Measurements from ENCODE around the gene DUXB. TPM values are rescaled to one million over a fixed set of nuclear protein-coding genes. Genes with fewer than 3 reads are reported as not detected.

DUXB gene
- total and polyA plus RNA-seq, 2 donors: 0.14 TPM; not detected in 1

DNA sequence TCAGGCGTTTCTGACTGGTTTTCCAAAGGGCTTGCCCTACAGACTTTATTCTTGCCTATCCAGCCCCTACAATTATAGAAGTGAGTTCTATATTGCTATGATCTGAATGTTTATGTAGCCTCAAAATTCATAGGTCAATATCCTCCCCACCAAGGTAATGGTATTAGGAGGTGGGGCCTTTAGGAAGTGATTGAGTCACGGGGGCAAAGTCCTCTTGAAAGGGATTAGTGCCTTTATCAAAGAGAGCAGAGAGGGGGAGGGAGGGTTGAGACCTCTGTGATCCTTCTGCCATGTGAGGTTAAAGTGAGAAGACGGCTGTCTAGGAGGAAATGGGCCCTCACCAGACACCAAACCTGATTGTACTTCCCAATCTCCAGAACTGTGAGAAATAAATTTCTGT is 26.0 kb upstream of the DUXB start:
- no peak overlapping the region for H3K27ac ChIP-seq (ENCODE audit: low read depth in 1 of 2, low read length in 1 of 2)
- H3K36me3 ChIP-seq (ENCODE audit: control insufficient read depth in 2 of 2, insufficient read depth in 2 of 2, low read length in 1 of 2): no peaks in the 10 kb centered on the region
- 80% methylated on average over 3 of the region's 3 CpGs for WGBS
- no peaks in the 10 kb centered on the region for H3K27me3 ChIP-seq (ENCODE audit: control insufficient read depth in 2 of 2, insufficient read depth in 1 of 2, low read length in 1 of 2)
- no peaks in the 10 kb centered on the region for H3K9me3 ChIP-seq (ENCODE audit: control insufficient read depth in 2 of 2, insufficient read depth in 1 of 2, low read length in 1 of 2)
- H3K4me1 ChIP-seq (ENCODE audit: control insufficient read depth in 2 of 2, insufficient read depth in 2 of 2, low read length in 2 of 2): no peaks in the 10 kb centered on the region
- no peak overlapping the region for H3K4me3 ChIP-seq (ENCODE audit: low read length in 2 of 2)
- DNase-seq (ENCODE audit: low read depth in 6 of 9, low spot score in 9 of 9): no peak

DNA sequence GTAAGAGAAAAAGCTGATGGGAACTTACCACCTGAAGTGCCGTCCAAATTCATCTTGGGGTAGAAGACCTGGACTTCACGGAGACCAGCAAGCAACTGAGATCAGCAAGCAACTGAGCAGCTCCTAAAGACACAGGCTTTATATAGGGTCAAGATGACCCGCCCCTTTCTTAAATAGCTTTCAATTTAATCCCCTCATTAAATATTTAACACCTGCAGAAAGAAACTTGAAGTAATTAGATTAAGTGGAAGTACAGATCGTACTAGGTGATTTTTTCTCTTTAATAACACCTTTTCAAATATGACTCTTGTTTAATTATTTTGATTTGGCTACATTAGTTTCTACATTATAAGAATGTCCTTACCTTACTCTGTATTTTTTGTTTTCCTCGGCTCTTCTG is 25.1 kb upstream of the DUXB start, which contains the start of gene CPHXL:
Gene CPHXL, minus strand, starts transcription at position 101 of the 400 bp plus-strand sequence. Its CDS starts 48 bp downstream, at position 53.
- whole genome bisulfite sequencing: 88% methylated on average over 5 of the region's 5 CpGs
- Histone ChIP-seq H3K36me3 (ENCODE audit: control insufficient read depth in 2 of 2, insufficient read depth in 2 of 2, low read length in 1 of 2) (no peaks in the 10 kb centered on the region), H3K9me3 (ENCODE audit: control insufficient read depth in 2 of 2, insufficient read depth in 1 of 2, low read length in 1 of 2) (no peaks in the 10 kb centered on the region), H3K27me3 (ENCODE audit: control insufficient read depth in 2 of 2, insufficient read depth in 1 of 2, low read length in 1 of 2) (no peaks in the 10 kb centered on the region), H3K4me3 (ENCODE audit: low read length in 2 of 2) (no peak within 1 kb of the TSS), H3K27ac (ENCODE audit: low read depth in 1 of 2, low read length in 1 of 2) (no peak within 1 kb of the TSS), H3K4me1 (ENCODE audit: control insufficient read depth in 2 of 2, insufficient read depth in 2 of 2, low read length in 2 of 2) (no peaks in the 10 kb centered on the region)
- no peak for DNase-seq (ENCODE audit: low read depth in 6 of 9, low spot score in 9 of 9)

DNA sequence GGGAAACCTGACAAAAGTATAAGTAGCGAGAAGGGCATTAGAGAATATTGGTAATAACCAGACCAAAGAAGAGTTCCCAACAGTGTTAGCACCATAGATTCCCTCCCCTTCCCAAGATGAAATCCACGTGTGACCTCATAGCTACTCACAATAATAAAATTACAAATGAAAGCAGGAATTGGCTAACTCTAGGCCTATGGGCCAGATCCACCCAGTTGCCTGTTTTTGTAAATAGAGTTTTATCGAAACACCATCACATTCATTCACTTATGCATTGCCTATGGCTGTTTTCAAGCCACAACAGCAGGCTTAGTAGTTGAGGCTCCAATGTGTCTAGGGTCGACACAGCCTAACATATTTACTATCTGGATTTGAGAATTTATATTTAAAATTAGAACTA is 17.2 kb upstream of the DUXB start:
- no peak overlapping the region for H3K27ac ChIP-seq (ENCODE audit: low read depth in 1 of 2, low read length in 1 of 2)
- WGBS: 92% methylated on average over 4 of the region's 4 CpGs
- H3K4me1 ChIP-seq (ENCODE audit: control insufficient read depth in 2 of 2, insufficient read depth in 2 of 2, low read length in 2 of 2): no peaks in the 10 kb centered on the region
- no peaks in the 10 kb centered on the region for H3K36me3 ChIP-seq (ENCODE audit: control insufficient read depth in 2 of 2, insufficient read depth in 2 of 2, low read length in 1 of 2)
- no peaks in the 10 kb centered on the region for H3K27me3 ChIP-seq (ENCODE audit: control insufficient read depth in 2 of 2, insufficient read depth in 1 of 2, low read length in 1 of 2)
- no peak overlapping the region for H3K4me3 ChIP-seq (ENCODE audit: low read length in 2 of 2)
- H3K9me3 ChIP-seq (ENCODE audit: control insufficient read depth in 2 of 2, insufficient read depth in 1 of 2, low read length in 1 of 2): peaks cover 0 to 6% of the 10 kb centered on the region in 2 donors
- no peak for DNase-seq (ENCODE audit: low read depth in 6 of 9, low spot score in 9 of 9)

DNA sequence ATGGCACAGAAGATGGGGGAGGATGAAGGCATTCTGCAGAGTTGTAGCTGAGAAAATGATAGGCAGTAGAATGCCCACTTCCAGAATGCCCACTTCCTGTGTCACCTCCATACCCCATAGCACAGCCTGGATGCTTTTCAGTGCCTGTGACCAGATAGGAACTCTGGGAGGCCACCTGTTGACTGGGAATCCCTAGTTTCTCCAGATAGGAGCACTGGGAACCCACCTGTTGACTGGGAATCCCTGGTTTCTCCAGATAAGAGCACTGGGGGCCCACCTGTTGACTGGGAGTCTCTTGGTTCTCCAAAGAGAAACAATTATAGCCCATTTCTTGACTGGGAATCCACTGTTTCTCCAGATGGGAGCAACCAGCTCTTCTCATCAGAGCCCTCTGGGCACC is 13.4 kb upstream of the DUXB start:
- Histone ChIP-seq H3K36me3 (ENCODE audit: control insufficient read depth in 2 of 2, insufficient read depth in 2 of 2, low read length in 1 of 2) (no peaks in the 10 kb centered on the region), H3K4me3 (ENCODE audit: low read length in 2 of 2) (no peak overlapping the region), H3K27ac (ENCODE audit: low read depth in 1 of 2, low read length in 1 of 2) (no peak overlapping the region), H3K4me1 (ENCODE audit: control insufficient read depth in 2 of 2, insufficient read depth in 2 of 2, low read length in 2 of 2) (no peaks in the 10 kb centered on the region), H3K27me3 (ENCODE audit: control insufficient read depth in 2 of 2, insufficient read depth in 1 of 2, low read length in 1 of 2) (no peaks in the 10 kb centered on the region), H3K9me3 (ENCODE audit: control insufficient read depth in 2 of 2, insufficient read depth in 1 of 2, low read length in 1 of 2) (peaks cover 0 to 8% of the 10 kb centered on the region in 2 donors)
- DNase-seq (ENCODE audit: low read depth in 6 of 9, low spot score in 9 of 9): no peak

DNA sequence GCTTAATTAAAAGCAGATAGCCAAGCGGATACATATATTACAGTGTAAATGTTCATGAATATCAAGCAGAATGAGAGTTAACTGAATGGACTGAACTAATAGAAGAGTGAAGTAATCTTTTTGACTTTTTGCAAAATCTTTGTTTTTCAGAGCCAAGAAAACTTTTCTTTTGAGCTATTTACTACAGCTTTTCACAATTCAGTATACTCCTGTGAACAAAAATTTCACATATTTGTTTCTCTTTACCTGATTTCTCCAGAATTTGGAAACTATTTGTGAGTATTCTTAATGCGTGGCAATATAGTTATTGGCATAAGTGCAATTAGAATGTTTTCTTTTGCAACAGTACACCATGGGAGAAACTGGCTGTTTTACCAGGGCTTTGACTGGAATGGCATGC is 9.1 kb upstream of the DUXB start:
- no peak overlapping the region for H3K27ac ChIP-seq (ENCODE audit: low read depth in 1 of 2, low read length in 1 of 2)
- peaks cover 2 to 5% of the 10 kb centered on the region in 2 donors for H3K9me3 ChIP-seq (ENCODE audit: control insufficient read depth in 2 of 2, insufficient read depth in 1 of 2, low read length in 1 of 2)
- 95% methylated on average over 2 of the region's 2 CpGs for WGBS
- H3K4me1 ChIP-seq (ENCODE audit: control insufficient read depth in 2 of 2, insufficient read depth in 2 of 2, low read length in 2 of 2): no peaks in the 10 kb centered on the region
- no peak overlapping the region for H3K4me3 ChIP-seq (ENCODE audit: low read length in 2 of 2)
- no peaks in the 10 kb centered on the region for H3K36me3 ChIP-seq (ENCODE audit: control insufficient read depth in 2 of 2, insufficient read depth in 2 of 2, low read length in 1 of 2)
- H3K27me3 ChIP-seq (ENCODE audit: control insufficient read depth in 2 of 2, insufficient read depth in 1 of 2, low read length in 1 of 2): no peaks in the 10 kb centered on the region
- no peak for DNase-seq (ENCODE audit: low read depth in 6 of 9, low spot score in 9 of 9)

DNA sequence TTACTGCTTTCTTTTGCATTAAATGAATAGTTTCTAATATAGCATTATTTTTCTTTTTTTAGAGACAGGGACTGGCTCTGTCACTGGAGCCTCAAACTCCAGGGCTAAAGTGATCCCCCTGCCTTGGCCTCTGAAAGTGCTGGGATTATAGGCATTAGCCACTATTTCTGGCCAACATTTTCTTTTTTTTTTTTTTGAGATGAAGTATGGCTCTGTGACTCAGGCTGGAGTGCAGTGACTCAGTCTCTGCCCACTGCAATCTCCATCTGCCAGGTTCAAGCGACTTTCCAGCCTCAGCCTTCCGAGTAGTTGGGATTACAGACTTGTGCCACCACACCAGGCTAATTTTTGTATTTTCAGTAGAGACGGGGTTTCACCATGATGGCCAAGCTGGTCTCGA is 2.0 kb upstream of the DUXB start:
- H3K27ac ChIP-seq (ENCODE audit: low read depth in 1 of 2, low read length in 1 of 2): no peak overlapping the region
- H3K4me3 ChIP-seq (ENCODE audit: low read length in 2 of 2): no peak overlapping the region
- no peaks in the 10 kb centered on the region for H3K4me1 ChIP-seq (ENCODE audit: control insufficient read depth in 2 of 2, insufficient read depth in 2 of 2, low read length in 2 of 2)
- WGBS: 97% methylated on average over 4 of the region's 4 CpGs
- no peak for DNase-seq (ENCODE audit: low read depth in 6 of 9, low spot score in 9 of 9)
- H3K36me3 ChIP-seq (ENCODE audit: control insufficient read depth in 2 of 2, insufficient read depth in 2 of 2, low read length in 1 of 2): no peaks in the 10 kb centered on the region
- no peaks in the 10 kb centered on the region for H3K9me3 ChIP-seq (ENCODE audit: control insufficient read depth in 2 of 2, insufficient read depth in 1 of 2, low read length in 1 of 2)
- H3K27me3 ChIP-seq (ENCODE audit: control insufficient read depth in 2 of 2, insufficient read depth in 1 of 2, low read length in 1 of 2): no peaks in the 10 kb centered on the region

DNA sequence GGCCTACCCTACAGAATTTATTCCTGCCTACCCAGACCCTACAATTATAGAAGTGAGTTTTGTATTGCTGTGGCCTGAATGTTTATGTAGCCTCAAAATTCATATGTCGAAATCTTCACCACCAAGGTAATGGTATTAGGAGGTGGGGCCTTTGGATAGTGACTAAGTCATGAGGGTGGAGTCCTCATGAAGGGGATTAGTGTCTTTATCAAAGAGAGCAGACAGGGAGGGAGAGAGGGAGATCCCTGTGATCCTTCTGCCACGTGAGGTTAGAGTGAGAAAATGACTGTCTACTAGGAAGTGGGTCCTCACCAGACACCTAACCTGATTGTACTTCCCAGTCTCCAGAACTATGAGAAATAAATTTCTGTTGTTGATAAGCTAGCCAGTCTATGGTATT is 981 bp upstream of the DUXB start:
- Histone ChIP-seq H3K27me3 (ENCODE audit: control insufficient read depth in 2 of 2, insufficient read depth in 1 of 2, low read length in 1 of 2) (no peaks in the 10 kb centered on the region), H3K9me3 (ENCODE audit: control insufficient read depth in 2 of 2, insufficient read depth in 1 of 2, low read length in 1 of 2) (no peaks in the 10 kb centered on the region), H3K36me3 (ENCODE audit: control insufficient read depth in 2 of 2, insufficient read depth in 2 of 2, low read length in 1 of 2) (no peaks in the 10 kb centered on the region), H3K4me1 (ENCODE audit: control insufficient read depth in 2 of 2, insufficient read depth in 2 of 2, low read length in 2 of 2) (no peaks in the 10 kb centered on the region), H3K4me3 (ENCODE audit: low read length in 2 of 2) (no peak overlapping the region), H3K27ac (ENCODE audit: low read depth in 1 of 2, low read length in 1 of 2) (no peak overlapping the region)
- DNase-seq (ENCODE audit: low read depth in 6 of 9, low spot score in 9 of 9): no peak
- WGBS: 93% methylated on average over 2 of the region's 2 CpGs

DNA sequence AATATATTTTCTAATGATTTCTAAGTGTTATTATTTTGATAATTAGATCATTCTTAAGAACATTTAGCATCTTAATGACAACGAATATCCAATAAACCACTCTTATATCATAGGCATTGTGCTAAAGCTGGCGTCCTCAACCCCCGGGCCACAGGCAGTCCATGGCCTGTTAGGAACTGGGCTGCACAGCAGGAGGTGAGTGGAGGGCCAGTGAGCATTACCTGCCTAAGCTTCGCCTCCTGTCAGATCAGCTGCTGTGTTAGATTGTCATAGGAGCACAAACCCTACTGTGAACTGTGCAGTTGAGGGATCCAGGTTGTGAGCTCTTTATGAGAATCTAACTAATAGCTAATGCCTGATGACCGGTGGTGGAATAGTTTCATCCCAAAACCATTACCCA is 3.7 kb downstream of the DUXB start:
- Histone ChIP-seq H3K36me3 (ENCODE audit: control insufficient read depth in 2 of 2, insufficient read depth in 2 of 2, low read length in 1 of 2) (no peaks in the 10 kb centered on the region), H3K4me1 (ENCODE audit: control insufficient read depth in 2 of 2, insufficient read depth in 2 of 2, low read length in 2 of 2) (no peaks in the 10 kb centered on the region), H3K4me3 (ENCODE audit: low read length in 2 of 2) (no peak overlapping the region), H3K27ac (ENCODE audit: low read depth in 1 of 2, low read length in 1 of 2) (no peak overlapping the region), H3K9me3 (ENCODE audit: control insufficient read depth in 2 of 2, insufficient read depth in 1 of 2, low read length in 1 of 2) (no peaks in the 10 kb centered on the region), H3K27me3 (ENCODE audit: control insufficient read depth in 2 of 2, insufficient read depth in 1 of 2, low read length in 1 of 2) (no peaks in the 10 kb centered on the region)
- WGBS: 95% methylated on average over 5 of the region's 5 CpGs
- no peak for DNase-seq (ENCODE audit: low read depth in 6 of 9, low spot score in 9 of 9)

DNA sequence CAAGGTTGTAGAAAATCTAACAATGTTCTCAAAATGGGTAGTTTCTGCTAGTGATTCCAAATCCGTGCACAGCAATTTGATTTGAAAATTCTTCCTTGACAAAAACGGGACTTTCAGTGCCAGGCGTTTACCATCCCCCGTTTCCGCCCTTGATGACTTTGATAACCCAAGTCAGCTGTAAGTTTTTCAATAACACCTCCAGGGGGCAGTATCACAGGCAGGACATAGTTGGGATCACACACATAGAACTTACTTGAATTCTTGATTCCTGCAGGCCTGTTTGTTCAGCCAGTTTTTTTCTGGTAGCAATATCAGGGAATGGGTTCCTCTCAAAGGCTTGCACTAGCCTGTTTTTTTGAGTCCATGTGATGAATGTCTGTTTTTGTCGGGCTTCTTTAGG is 5.6 kb downstream of the DUXB start:
- no peak overlapping the region for H3K27ac ChIP-seq (ENCODE audit: low read depth in 1 of 2, low read length in 1 of 2)
- WGBS: 92% methylated on average over 6 of the region's 6 CpGs
- H3K27me3 ChIP-seq (ENCODE audit: control insufficient read depth in 2 of 2, insufficient read depth in 1 of 2, low read length in 1 of 2): no peaks in the 10 kb centered on the region
- H3K4me1 ChIP-seq (ENCODE audit: control insufficient read depth in 2 of 2, insufficient read depth in 2 of 2, low read length in 2 of 2): no peaks in the 10 kb centered on the region
- no peak overlapping the region for H3K4me3 ChIP-seq (ENCODE audit: low read length in 2 of 2)
- H3K36me3 ChIP-seq (ENCODE audit: control insufficient read depth in 2 of 2, insufficient read depth in 2 of 2, low read length in 1 of 2): no peaks in the 10 kb centered on the region
- no peak for DNase-seq (ENCODE audit: low read depth in 6 of 9, low spot score in 9 of 9)
- H3K9me3 ChIP-seq (ENCODE audit: control insufficient read depth in 2 of 2, insufficient read depth in 1 of 2, low read length in 1 of 2): no peaks in the 10 kb centered on the region

DNA sequence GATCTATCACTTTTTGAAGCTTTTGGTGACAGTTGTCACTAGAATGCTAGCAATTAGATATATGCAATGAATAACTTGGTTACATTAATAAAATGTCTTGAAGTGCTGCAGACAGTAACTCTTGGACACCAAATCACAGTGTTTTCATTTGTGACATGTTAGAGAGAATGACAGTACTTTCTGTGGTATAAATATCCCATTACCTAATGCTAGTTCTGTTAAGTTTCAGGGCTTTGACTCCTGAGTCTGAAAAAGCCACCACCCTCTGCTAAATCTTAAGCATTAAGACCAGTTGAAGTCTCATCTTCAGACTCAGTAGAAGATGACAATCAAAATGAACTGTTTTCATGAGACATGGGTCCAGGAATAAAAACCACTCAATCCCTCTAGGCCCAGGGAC is 13.9 kb downstream of the DUXB start:
- Histone ChIP-seq H3K27me3 (ENCODE audit: control insufficient read depth in 2 of 2, insufficient read depth in 1 of 2, low read length in 1 of 2) (no peaks in the 10 kb centered on the region), H3K4me3 (ENCODE audit: low read length in 2 of 2) (no peak overlapping the region), H3K36me3 (ENCODE audit: control insufficient read depth in 2 of 2, insufficient read depth in 2 of 2, low read length in 1 of 2) (no peaks in the 10 kb centered on the region), H3K9me3 (ENCODE audit: control insufficient read depth in 2 of 2, insufficient read depth in 1 of 2, low read length in 1 of 2) (no peaks in the 10 kb centered on the region), H3K27ac (ENCODE audit: low read depth in 1 of 2, low read length in 1 of 2) (no peak overlapping the region), H3K4me1 (ENCODE audit: control insufficient read depth in 2 of 2, insufficient read depth in 2 of 2, low read length in 2 of 2) (no peaks in the 10 kb centered on the region)
- DNase-seq (ENCODE audit: low read depth in 6 of 9, low spot score in 9 of 9): no peak

All from thymus (tissue), 11 donors.